A673 (cell line): ENCODE results near the gene PDE6D. TPM values are rescaled to one million over a fixed set of nuclear protein-coding genes. Genes with fewer than 3 reads are reported as not detected.

Experiments used
- BruUV-seq: library from RNA; stranded (reverse); fragments of 400-500 nt; replicated peaks from 2 replicates; lab custom pipeline; 2021; lab: Mats Ljungman, UMichigan
- CTCF ChIA-PET: fragments of 300-600 bp; sonication (Branson Sonifier 250); formaldehyde crosslinking; loops from one replicate; lab custom pipeline; 2022; ENCODE audit warnings: antibody characterized with exemption; lab: Charles Lee
- POLR2A ChIA-PET: fragments of 300-600 bp; sonication (Branson Sonifier 250); formaldehyde crosslinking; loops from one replicate; lab custom pipeline; 2022; ENCODE audit warnings: antibody characterized with exemption; ENCODE audit not compliant: low non-redundant PET; lab: Charles Lee
- DNase-seq: peaks from one replicate; pipeline ENCODE4 v3.0.0-alpha.2; 2015; ENCODE audit warnings: low spot score
- H3K27ac ChIP-seq: fragments of 200-600 bp; sonication (generic); 2 replicates; pipeline ENCODE4 v1.5.1; 2016; ENCODE audit warnings: mixed run types, low read depth, mild to moderate bottlenecking, mixed read lengths, antibody characterized with exemption, low read length; ENCODE audit not compliant: poor library complexity, severe bottlenecking
- H3K27me3 ChIP-seq: fragments of 200-600 bp; sonication (generic); replicated peaks from 2 replicates; pipeline ENCODE4 v1.6.1; 2017; ENCODE audit warnings: mixed run types, low read depth, mild to moderate bottlenecking, mixed read lengths, antibody characterized with exemption, low read length; ENCODE audit not compliant: insufficient read depth, poor library complexity
- H3K36me3 ChIP-seq: fragments of 200-600 bp; sonication (generic); 2 replicates; pipeline ENCODE4 v1.6.1; 2016; ENCODE audit warnings: mixed run types, mild to moderate bottlenecking, mixed read lengths, antibody characterized with exemption, low read length; ENCODE audit not compliant: insufficient read depth, poor library complexity, severe bottlenecking
- H3K4me1 ChIP-seq: fragments of 200-600 bp; sonication (generic); 2 replicates; pipeline ENCODE4 v1.6.1; 2017; ENCODE audit warnings: mixed run types, mild to moderate bottlenecking, mixed read lengths, antibody characterized with exemption, low read length; ENCODE audit not compliant: insufficient read depth, poor library complexity, severe bottlenecking
- H3K4me3 ChIP-seq: fragments of 200-600 bp; sonication (generic); 2 replicates; pipeline ENCODE4 v1.5.1; 2016; ENCODE audit warnings: low read depth, mixed run types, mild to moderate bottlenecking, mixed read lengths, low read length; ENCODE audit not compliant: poor library complexity, severe bottlenecking
- H3K9me3 ChIP-seq: fragments of 200-600 bp; sonication (generic); 2 replicates; pipeline ENCODE4 v1.6.1; 2016; ENCODE audit warnings: mixed run types, low read depth, mild to moderate bottlenecking, mixed read lengths, antibody characterized with exemption, low read length; ENCODE audit not compliant: poor library complexity, severe bottlenecking
- EZH2 ChIP-seq: fragments of 200-600 bp; sonication (generic); IDR thresholded peaks from 2 replicates; pipeline ENCODE4 v1.6.1; 2017; ENCODE audit warnings: borderline replicate concordance, low read depth, mild to moderate bottlenecking, mixed read lengths, antibody characterized with exemption, low read length; ENCODE audit not compliant: poor library complexity, severe bottlenecking
- intact Hi-C: fragments of 100-400 bp; cut with micrococcal nuclease; formaldehyde crosslinking; loops from one replicate; pipeline ENCODE4 v1.10.0; 2022; ENCODE audit not compliant: unreplicated experiment
- total RNA-seq: library from RNA; stranded (reverse); gene quantifications from 2 replicates; pipeline ENCODE4 v1.2.3, GENCODE V29; 2021
- TF ChIP-seq, protein P1 (sequence below): fragments of 300-800, 200-600 bp; sonication (generic); conservative IDR thresholded peaks from 2 replicates; pipeline ENCODE4 v1.5.1; 2017; ENCODE audit warnings: low read depth, mild to moderate bottlenecking, antibody characterized with exemption, low read length, moderate library complexity, mixed read lengths

The PDE6D gene
- total RNA-seq, 1 experiment from 2014 or later, result 19.7 TPM

DNA sequence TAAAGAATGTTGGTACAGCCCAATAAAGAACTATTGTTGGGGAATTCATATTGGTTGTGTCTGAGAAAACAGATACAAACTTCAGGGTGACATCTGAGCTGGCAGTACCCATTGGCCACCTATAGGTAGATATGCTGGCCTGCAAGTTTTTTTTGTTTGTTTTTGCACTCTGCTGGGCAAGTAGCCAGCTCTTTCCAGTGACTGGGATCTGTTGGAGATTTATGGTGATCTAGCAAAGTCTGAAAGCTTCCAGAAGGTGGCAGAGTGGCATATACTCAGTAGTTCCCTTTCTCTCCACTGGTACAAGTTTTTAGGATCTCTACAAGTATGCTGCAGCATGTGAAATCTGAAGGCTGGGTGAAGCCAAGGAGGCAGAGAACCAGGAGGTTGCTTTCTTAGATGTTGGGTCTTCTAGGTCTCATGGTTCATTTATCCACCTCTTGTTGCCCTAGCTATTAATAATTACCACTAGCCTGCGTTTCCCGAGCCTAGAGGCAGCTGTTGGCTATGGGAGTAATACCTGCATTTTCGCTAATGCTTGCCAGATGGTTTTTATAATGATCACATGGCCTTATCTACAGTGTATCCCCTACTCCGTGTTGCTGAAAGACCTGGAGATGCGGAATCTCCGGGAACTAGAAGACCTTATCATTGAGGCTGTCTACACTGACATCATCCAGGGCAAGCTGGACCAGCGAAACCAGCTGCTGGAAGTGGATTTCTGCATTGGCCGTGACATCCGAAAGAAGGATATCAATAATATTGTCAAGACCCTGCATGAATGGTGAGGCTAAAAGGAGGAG, 14.6 kb upstream of the PDE6D start:
- Histone ChIP-seq H3K27me3 (no peaks in the 10 kb centered on the region), H3K9me3 (no peaks in the 10 kb centered on the region), H3K27ac (no peak overlapping the region), H3K4me3 (no peak overlapping the region), H3K4me1 (no peaks in the 10 kb centered on the region), H3K36me3 (peaks cover 39% of the 10 kb centered on the region)
- POLR2A ChIA-PET, result no interaction called here
- DNase-seq, result peak; percentile 81
- TF ChIP-seq EZH2, result no peak
- TF ChIP-seq, protein P1, sequence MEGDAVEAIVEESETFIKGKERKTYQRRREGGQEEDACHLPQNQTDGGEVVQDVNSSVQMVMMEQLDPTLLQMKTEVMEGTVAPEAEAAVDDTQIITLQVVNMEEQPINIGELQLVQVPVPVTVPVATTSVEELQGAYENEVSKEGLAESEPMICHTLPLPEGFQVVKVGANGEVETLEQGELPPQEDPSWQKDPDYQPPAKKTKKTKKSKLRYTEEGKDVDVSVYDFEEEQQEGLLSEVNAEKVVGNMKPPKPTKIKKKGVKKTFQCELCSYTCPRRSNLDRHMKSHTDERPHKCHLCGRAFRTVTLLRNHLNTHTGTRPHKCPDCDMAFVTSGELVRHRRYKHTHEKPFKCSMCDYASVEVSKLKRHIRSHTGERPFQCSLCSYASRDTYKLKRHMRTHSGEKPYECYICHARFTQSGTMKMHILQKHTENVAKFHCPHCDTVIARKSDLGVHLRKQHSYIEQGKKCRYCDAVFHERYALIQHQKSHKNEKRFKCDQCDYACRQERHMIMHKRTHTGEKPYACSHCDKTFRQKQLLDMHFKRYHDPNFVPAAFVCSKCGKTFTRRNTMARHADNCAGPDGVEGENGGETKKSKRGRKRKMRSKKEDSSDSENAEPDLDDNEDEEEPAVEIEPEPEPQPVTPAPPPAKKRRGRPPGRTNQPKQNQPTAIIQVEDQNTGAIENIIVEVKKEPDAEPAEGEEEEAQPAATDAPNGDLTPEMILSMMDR, result peak; percentile 50
- BruUV-seq, result no TSS peak
- intact Hi-C loops, result no loop called here
- CTCF ChIA-PET, result interaction anchor here (0.6 kb wide), 1 partner anchor 128 kb away, joined by 3 read pairs; no protein-coding TSS in a partner anchor

DNA sequence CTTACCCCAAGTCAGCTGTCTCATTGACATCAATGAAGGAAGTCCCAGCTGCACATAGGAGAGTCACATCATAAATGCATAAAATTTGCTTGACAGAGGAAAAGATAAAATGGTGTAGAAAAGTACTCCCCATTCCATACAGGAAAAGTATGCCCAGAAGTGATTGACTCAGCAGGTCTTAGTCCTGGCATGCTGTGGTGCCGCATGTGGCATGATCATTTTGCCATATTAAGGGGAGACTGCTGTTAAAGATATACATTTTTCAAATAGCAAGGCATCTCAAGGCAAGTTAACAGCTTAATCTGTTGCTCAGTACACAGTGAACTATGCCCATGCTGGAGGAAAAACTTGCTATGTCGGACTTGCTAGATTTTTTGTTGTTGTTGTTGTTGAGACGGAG, 13.3 kb upstream of the PDE6D start:
- Histone ChIP-seq H3K36me3 (peaks cover 41% of the 10 kb centered on the region), H3K27ac (no peak overlapping the region), H3K27me3 (no peaks in the 10 kb centered on the region), H3K9me3 (no peaks in the 10 kb centered on the region), H3K4me1 (no peaks in the 10 kb centered on the region), H3K4me3 (no peak overlapping the region)
- ChIA-PET POLR2A (no interaction called here), CTCF (interaction anchor here (0.7 kb wide), 1 partner anchor 733 kb away, joined by 3 read pairs; no protein-coding TSS in a partner anchor)
- TF ChIP-seq, protein P1, result no peak
- no peak for TF ChIP-seq EZH2
- BruUV-seq, result no TSS peak
- no peak for DNase-seq
- intact Hi-C loops, result no loop called here

DNA sequence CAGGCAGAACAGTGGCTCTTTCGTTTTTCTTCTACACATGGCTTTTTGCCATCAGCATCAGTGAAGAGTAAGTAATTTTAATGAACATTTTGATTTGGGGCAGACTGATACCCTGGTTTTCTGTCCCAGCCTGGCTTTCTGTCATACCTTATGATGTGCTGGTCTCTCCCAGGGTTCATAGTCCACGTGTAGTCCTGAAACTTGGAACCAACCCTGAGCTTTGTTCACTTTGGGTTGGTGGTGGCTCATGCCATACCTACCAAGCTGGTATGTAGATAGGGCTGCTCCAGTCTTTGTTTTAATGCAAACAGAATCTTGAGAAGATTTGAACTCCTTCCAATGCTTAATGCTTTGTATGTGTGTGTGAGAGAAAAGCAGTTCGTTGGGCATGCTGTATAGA, 10.0 kb upstream of the PDE6D start:
- Histone ChIP-seq H3K27me3 (no peaks in the 10 kb centered on the region), H3K9me3 (no peaks in the 10 kb centered on the region), H3K4me1 (peaks cover 6% of the 10 kb centered on the region), H3K4me3 (no peak overlapping the region), H3K27ac (no peak overlapping the region), H3K36me3 (peaks cover 29% of the 10 kb centered on the region)
- TF ChIP-seq, protein P1, result no peak
- no peak for TF ChIP-seq EZH2
- no TSS peak for BruUV-seq
- ChIA-PET POLR2A (no interaction called here), CTCF (no interaction called here)
- no peak for DNase-seq
- intact Hi-C loops, result no loop called here
